Activated naive CD8-positive, alpha-beta T cell treated with anti-CD3 and anti-CD28 coated beads, Interleukin-2, amount 50 U/mL, for 16 hours (primary cell): Measurements from ENCODE around the gene UBE2D2.

ENCODE experiments used
- DNase-seq: peaks from one replicate; pipeline ENCODE4 v3.0.0-alpha.2; 2020; ENCODE audit warnings: low read depth, low spot score

Gene UBE2D2

DNA sequence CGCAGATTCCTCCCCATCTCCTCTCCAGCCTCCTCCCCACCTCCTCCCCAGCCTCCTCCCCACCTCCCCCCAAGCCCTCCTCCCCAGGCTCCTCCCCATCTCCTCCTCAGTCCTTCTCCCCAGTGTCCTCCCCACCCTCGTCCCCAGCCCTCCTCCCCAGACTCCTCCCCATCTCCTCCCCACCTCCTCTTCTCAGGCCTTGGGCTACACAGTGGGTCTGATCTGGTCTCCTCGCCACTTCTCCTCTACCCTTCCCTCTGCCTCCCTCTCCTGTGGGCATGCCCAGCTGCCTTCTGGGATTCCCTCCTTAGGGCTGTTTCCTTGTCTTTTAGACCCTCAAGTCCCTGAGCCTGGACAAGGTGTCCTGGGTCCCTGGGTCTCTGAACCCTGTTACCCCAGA, 115.3 kb downstream of the UBE2D2 start:
- no peak for DNase-seq

DNA sequence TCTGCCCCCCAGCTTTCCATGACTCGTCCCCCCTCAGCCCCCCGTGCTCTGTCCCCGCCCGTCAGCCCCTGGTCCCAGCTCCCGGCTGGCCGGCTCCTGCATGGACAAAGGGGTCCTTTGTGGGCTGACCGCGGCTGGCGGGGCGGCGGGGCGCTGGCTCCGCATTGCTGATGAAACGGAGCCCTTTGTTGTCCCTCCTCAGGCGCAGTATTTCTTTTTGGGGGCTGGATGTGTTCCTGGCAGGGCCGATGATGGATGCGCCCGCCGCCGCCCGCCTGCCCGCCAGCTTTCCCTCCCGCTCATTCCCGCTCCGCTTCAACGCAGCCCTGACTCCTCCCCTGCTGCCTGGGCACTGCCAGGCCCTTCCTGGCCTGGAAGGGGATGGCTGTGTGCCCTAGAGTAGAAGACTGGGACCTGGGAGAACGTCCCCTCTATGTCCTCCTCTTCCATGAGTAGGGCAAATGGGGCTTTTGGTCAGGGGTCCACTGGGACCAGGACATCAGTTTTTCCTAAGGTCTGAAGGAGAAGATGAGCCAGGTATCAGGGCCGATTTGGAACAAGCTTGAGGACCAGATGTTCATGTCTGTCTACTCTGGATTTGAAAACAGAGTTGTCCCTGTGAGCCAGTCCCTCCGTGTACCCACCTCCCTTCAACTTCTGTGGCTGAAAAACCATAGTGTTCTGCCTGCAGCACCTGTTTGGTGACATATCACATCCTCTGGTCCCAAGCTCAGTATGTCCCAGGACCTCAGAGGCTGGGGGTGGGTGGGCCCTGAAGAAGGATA, 116.0 kb downstream of the UBE2D2 start:
- DNase-seq: no peak
